Adrenal gland (tissue), 12 donors: ENCODE measurements around the gene TSPAN9. TPM values are rescaled to one million over a fixed set of nuclear protein-coding genes. Genes with fewer than 3 reads are reported as not detected.
A peak's percentile ranks its signal among the peaks of the same experiment; 100 is the strongest.

ENCODE experiments used
- DNase-seq, 7 donors: peaks; one replicate each; pipeline ENCODE4 v3.0.0-alpha.2; 2019 to 2020
- H3K27ac ChIP-seq, 5 donors: fragments of 200-600 bp; sonication (generic) in 4 of 5; 1 replicate in 3 of 5; 2 replicates in 2 of 5; pipeline versions ENCODE4 v1.5.1 to v1.8.0; 2016 to 2020; ENCODE audit warnings: mild to moderate bottlenecking in 1 of 5
- H3K27me3 ChIP-seq: fragments of 200-600 bp; 2 replicates; pipeline ENCODE4 v1.8.0; 2021
- H3K36me3 ChIP-seq, 2 donors: fragments of 200-600 bp; replicated peaks in 1 of 2; 1 replicate in 1 of 2; 2 replicates in 1 of 2; pipeline versions ENCODE4 v1.5.1 to v1.8.0; 2018 to 2022
- H3K4me1 ChIP-seq, 2 donors: fragments of 200-600 bp; replicated peaks in 1 of 2; 1 replicate in 1 of 2; 2 replicates in 1 of 2; pipeline versions ENCODE4 v1.5.1 to v1.8.0; 2018 to 2021
- H3K4me3 ChIP-seq, 4 donors: fragments of 200-600 bp; sonication (generic) in 3 of 4; one replicate each; pipeline ENCODE4 v1.5.1; 2016 to 2018
- H3K9me3 ChIP-seq, 3 donors: fragments of 200-600 bp; sonication (generic) in 1 of 3; replicated peaks in 1 of 3; 1 replicate in 2 of 3; 2 replicates in 1 of 3; pipeline versions ENCODE4 v1.5.1 to v1.8.0; 2016 to 2021
- CTCF ChIP-seq, 6 experiments: fragments of 450-650 bp in 4 of 6; fragments of 200-600 bp in 2 of 6; sonication (generic) in 1 of 6; IDR thresholded peaks; 1 replicate in 5 of 6; 2 replicates in 1 of 6; pipeline versions ENCODE4 v1.5.1 to v1.8.0; 2016 to 2021; ENCODE audit warnings: antibody characterized with exemption in 6 of 6, mild to moderate bottlenecking in 2 of 6, moderate library complexity in 1 of 6
- POLR2A ChIP-seq, 2 donors: fragments of 450-650 bp; IDR thresholded peaks; one replicate each; pipeline ENCODE4 v1.6.1; 2017; ENCODE audit warnings: antibody characterized with exemption in 2 of 2, mild to moderate bottlenecking in 2 of 2, moderate library complexity in 1 of 2
- WGBS, 4 donors: extraction: QIAGEN DNeasy Blood & Tissue Kit in 2 of 4; methylation state at CpG; one replicate each; pipeline versions ENCODE4 v1.1.5 to v1.1.7; 2013 to 2017; 5-methylcytosine and 5-hydroxymethylcytosine counted together
- intact Hi-C, 2 donors: fragments of 100-400 bp; cut with DNase I; formaldehyde crosslinking; loops; one replicate each; pipeline versions ENCODE4 v1.14.1 to v1.15.0; 2022 to 2023
- polyA plus RNA-seq, 3 donors: library from polyadenylated mRNA; stranded (reverse); fragments of 200-250 nt in 2 of 3; fragments of 350-450 nt in 1 of 3; fragmentation: Illumina TruSeq in 1 of 3; extraction: RNeasy Lipid Tissue Mini Kit (QIAGEN cat#74804) in 1 of 3; gene quantifications; one replicate each; pipeline ENCODE4 v1.2.3, GENCODE V29; 2013 to 2014
- total RNA-seq, 9 donors: library from RNA; depleted of rRNA in 4 of 9; stranded (reverse); fragments of >200 nt in 4 of 9; fragments of 120-200 nt in 1 of 9; fragmentation: NEBNext Ultra II Directional in 1 of 9; extraction: Animal tissue kit (Norgen Biotek cat#: 25700) in 1 of 9; gene quantifications; one replicate each; pipeline versions ENCODE4 v1.1.0 to v1.2.4, GENCODE V29; 2013 to 2023
- donor health status: healthy with polysubstance abuse.
- donor health status: Bipolar disorder and iron deficiency.
- donor health status: DM: yes; HTN: yes; CAD: no.
- donor health status: DM: no; HTN: no; CAD: no.
- donor health status: DM: no; HTN: no; CAD: no.
- donor health status: DM: yes; HTN: yes; CAD: no.

The TSPAN9 gene
- total and polyA plus RNA-seq, 12 donors: 12.4 to 31.4 (median 22.4) TPM

GRCh38 chr12:3120701-3121100 lies 43.5 kb downstream of the TSPAN9 start:
- no peak for TF ChIP-seq POLR2A (IDR thresholded peaks at IDR 0.05)
- TF ChIP-seq CTCF (IDR thresholded peaks at IDR 0.05): no peak
- Histone ChIP-seq H3K4me1 (peaks cover 11 to 39% of the 10 kb centered on the region in 2 donors), H3K27ac (peak overlapping the region in 4 of 5 donors; percentile 54 to 88 (median 72)), H3K36me3 (no peaks in the 10 kb centered on the region), H3K4me3 (no peak overlapping the region), H3K27me3 (no peaks in the 10 kb centered on the region), H3K9me3 (no peaks in the 10 kb centered on the region)
- intact Hi-C loops: no loop called here
- 91 to 100% (median 95%) methylated on average over 3 to 5 of the region's 5 CpGs for WGBS, 4 donors
- no peak for DNase-seq

- H3K27me3 ChIP-seq: no peaks in the 10 kb centered on the region
- peak overlapping the region in 3 of 5 donors; percentile 28 to 78 (median 63) for H3K27ac ChIP-seq
- TF ChIP-seq POLR2A (IDR thresholded peaks at IDR 0.05): no peak
- peak in 3 of 6 experiments; percentile 20 to 40 (median 36) for TF ChIP-seq CTCF (IDR thresholded peaks at IDR 0.05)
- intact Hi-C loops: no loop called here
- H3K4me1 ChIP-seq: peaks cover 11 to 34% of the 10 kb centered on the region in 2 donors
- WGBS, 4 donors: 21 to 32% (median 21%) methylated on average over 8 to 13 of the region's 13 CpGs
- peak; percentile 58 to 91 (median 83) for DNase-seq
- H3K4me3 ChIP-seq: no peak overlapping the region
- no peaks in the 10 kb centered on the region for H3K9me3 ChIP-seq
- no peaks in the 10 kb centered on the region for H3K36me3 ChIP-seq
These were observed 45.9 kb downstream of the TSPAN9 start for GRCh38 chr12:3122841-3123678.

DNA sequence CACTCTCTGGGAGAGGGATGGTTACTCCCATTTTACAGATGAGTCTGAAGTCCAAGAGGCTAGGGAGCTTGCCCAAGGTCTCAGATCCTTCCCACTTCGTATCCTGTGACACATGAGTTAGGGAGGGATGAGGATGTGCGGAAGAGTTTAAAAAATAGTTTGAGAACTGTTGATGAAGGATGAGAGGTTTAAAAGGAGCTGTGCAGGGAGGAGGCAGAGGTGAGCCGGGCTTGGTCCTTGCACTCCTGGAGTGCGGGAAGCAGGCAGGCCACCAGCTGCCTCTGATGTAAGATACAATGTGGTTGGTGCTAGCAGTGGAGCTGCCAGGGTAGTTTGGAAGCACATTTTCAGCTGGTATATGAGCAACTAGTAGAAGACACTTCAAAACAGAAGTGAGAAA lies 46.5 kb downstream of the TSPAN9 start:
- peaks cover 11 to 34% of the 10 kb centered on the region in 2 donors for H3K4me1 ChIP-seq
- H3K4me3 ChIP-seq: no peak overlapping the region
- H3K27ac ChIP-seq: peak overlapping the region in 2 of 5 donors; percentile 35 to 63
- no peaks in the 10 kb centered on the region for H3K9me3 ChIP-seq
- WGBS, 4 donors: 30 to 49% (median 35%) methylated on average over 4 of the region's 4 CpGs
- no peaks in the 10 kb centered on the region for H3K36me3 ChIP-seq
- intact Hi-C loops: no loop called here
- no peak for DNase-seq
- H3K27me3 ChIP-seq: no peaks in the 10 kb centered on the region
- TF ChIP-seq POLR2A (IDR thresholded peaks at IDR 0.05): no peak

- TF ChIP-seq POLR2A (IDR thresholded peaks at IDR 0.05) (no peak), CTCF (IDR thresholded peaks at IDR 0.05) (no peak)
- Histone ChIP-seq H3K27me3 (no peaks in the 10 kb centered on the region), H3K36me3 (no peaks in the 10 kb centered on the region), H3K4me3 (no peak overlapping the region), H3K9me3 (no peaks in the 10 kb centered on the region), H3K27ac (no peak overlapping the region), H3K4me1 (peaks cover 11 to 29% of the 10 kb centered on the region in 2 donors)
- DNase-seq: no peak
- 90 to 95% (median 91%) methylated on average over 1 of the region's 1 CpG for WGBS, 4 donors
- intact Hi-C loops: no loop called here
These were observed 47.7 kb downstream of the TSPAN9 start for GRCh38 chr12:3124917-3125316.
